Astrocyte (in vitro differentiated cells and primary cell): Measurements from ENCODE around the gene VAMP1. TPM values are rescaled to one million over a fixed set of nuclear protein-coding genes. Genes with fewer than 3 reads are reported as not detected.

Source experiments
- DNase-seq: peaks from one replicate; pipeline ENCODE4 v3.0.0-alpha.2; 2010; ENCODE audit warnings: low read depth
- FAIRE-seq: peaks from 2 replicates; lab custom pipeline; 2011; peaks lifted over from hg19 to GRCh38; lab: Jason Lieb, UNC
- H2AFZ ChIP-seq: 2 replicates; pipeline ENCODE4 v1.6.0; 2012; ENCODE audit warnings: low read depth, low read length, inconsistent platforms
- H3K27ac ChIP-seq: 2 replicates; pipeline ENCODE4 v1.5.1; 2011; ENCODE audit warnings: low read depth, low read length, inconsistent platforms
- H3K27me3 ChIP-seq: 2 replicates; pipeline ENCODE4 v1.6.0; 2011; ENCODE audit warnings: low read length, inconsistent platforms; ENCODE audit not compliant: insufficient read depth
- H3K36me3 ChIP-seq: 2 replicates; pipeline ENCODE4 v1.5.1; 2011; ENCODE audit warnings: low read length, inconsistent platforms; ENCODE audit not compliant: insufficient read depth
- H3K4me1 ChIP-seq: 2 replicates; pipeline ENCODE4 v1.5.1; 2011; ENCODE audit warnings: low read length, inconsistent platforms; ENCODE audit not compliant: insufficient read depth
- H3K4me2 ChIP-seq: 2 replicates; pipeline ENCODE4 v1.6.0; 2012; ENCODE audit warnings: low read length, inconsistent platforms
- H3K4me3 ChIP-seq: 2 replicates; pipeline ENCODE4 v1.5.1; 2011; ENCODE audit warnings: low read depth, mild to moderate bottlenecking, low read length, inconsistent platforms; ENCODE audit not compliant: insufficient read depth
- H3K79me2 ChIP-seq: 2 replicates; pipeline ENCODE4 v1.6.0; 2012; ENCODE audit warnings: mild to moderate bottlenecking, low read length, inconsistent platforms; ENCODE audit not compliant: insufficient read depth
- H3K9ac ChIP-seq: 2 replicates; pipeline ENCODE4 v1.6.0; 2012; ENCODE audit warnings: mild to moderate bottlenecking, low read length, inconsistent platforms
- H3K9me3 ChIP-seq: 2 replicates; pipeline ENCODE4 v1.5.1; 2012; ENCODE audit warnings: low read depth, mild to moderate bottlenecking, low read length, inconsistent platforms; ENCODE audit not compliant: insufficient read depth
- H4K20me1 ChIP-seq: 2 replicates; pipeline ENCODE4 v1.6.0; 2012; ENCODE audit warnings: low read length, inconsistent platforms; ENCODE audit not compliant: insufficient read depth
- H3K27ac Mint-ChIP-seq: one replicate; pipeline ENCODE4 v1.8.0; 2021; ENCODE audit warnings: mild to moderate bottlenecking, mixed read lengths; ENCODE audit not compliant: unreplicated experiment
- H3K27me3 Mint-ChIP-seq: one replicate; pipeline ENCODE4 v1.8.0; 2021; ENCODE audit warnings: low read depth, mixed read lengths; ENCODE audit not compliant: unreplicated experiment
- H3K36me3 Mint-ChIP-seq: one replicate; pipeline ENCODE4 v1.8.0; 2021; ENCODE audit warnings: low read depth, mixed read lengths; ENCODE audit not compliant: unreplicated experiment
- H3K4me1 Mint-ChIP-seq: one replicate; pipeline ENCODE4 v1.8.0; 2021; ENCODE audit warnings: low read depth, mixed read lengths; ENCODE audit not compliant: unreplicated experiment
- H3K4me3 Mint-ChIP-seq: one replicate; pipeline ENCODE4 v1.8.0; 2021; ENCODE audit warnings: mild to moderate bottlenecking, moderate library complexity, mixed read lengths; ENCODE audit not compliant: unreplicated experiment
- H3K9me3 Mint-ChIP-seq: one replicate; pipeline ENCODE4 v1.8.0; 2021; ENCODE audit warnings: mild to moderate bottlenecking, mixed read lengths; ENCODE audit not compliant: unreplicated experiment
- CTCF ChIP-seq: IDR thresholded peaks from 2 replicates; pipeline ENCODE4 v1.5.1; 2011; ENCODE audit warnings: low read depth, mild to moderate bottlenecking, inconsistent platforms, low read length, moderate library complexity; ENCODE audit not compliant: insufficient read depth
- EZH2 ChIP-seq: IDR thresholded peaks from 2 replicates; pipeline ENCODE4 v1.6.1; 2012; ENCODE audit warnings: mild to moderate bottlenecking, low read length, inconsistent platforms; ENCODE audit not compliant: insufficient read depth
- total RNA-seq: library from RNA; stranded (reverse); gene quantifications from 2 replicates; pipeline ENCODE4 v1.2.1, GENCODE V29; 2021

The VAMP1 gene
- total RNA-seq, 1 donor from 2014 or later = 23.1 TPM

DNA sequence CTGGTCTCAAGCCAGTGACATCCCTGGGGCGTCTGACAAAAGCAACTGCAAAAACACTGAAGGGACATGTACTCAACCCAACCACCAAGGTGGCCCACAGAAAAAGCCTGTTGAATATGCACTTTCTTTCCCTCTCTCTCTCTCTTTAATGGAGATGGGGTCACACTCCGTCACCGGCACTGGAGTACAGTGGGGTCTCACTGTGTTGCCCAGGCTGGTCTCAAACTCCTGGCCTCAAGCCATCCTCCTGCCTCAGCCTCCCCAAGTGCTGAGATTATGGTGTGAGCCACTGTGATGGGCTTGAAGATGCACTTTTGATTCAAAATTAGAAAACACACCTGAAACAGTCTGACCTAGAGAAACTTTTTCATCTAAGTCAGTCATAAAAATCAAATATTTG, 32.9 kb downstream of the VAMP1 start:
- no peaks in the 10 kb centered on the region for H3K79me2 ChIP-seq
- Mint-ChIP-seq H3K27me3 (peaks cover 10% of the 10 kb centered on the region), H3K4me1 (no peaks in the 10 kb centered on the region), H3K27ac (no peak overlapping the region), H3K9me3 (no peaks in the 10 kb centered on the region), H3K4me3 (no peak overlapping the region), H3K36me3 (peaks cover 5% of the 10 kb centered on the region)
- H3K4me2 ChIP-seq = no peak overlapping the region
- no peak overlapping the region for H3K9ac ChIP-seq
- no peak for FAIRE-seq
- no peaks in the 10 kb centered on the region for H3K36me3 ChIP-seq
- H2AFZ ChIP-seq = no peak overlapping the region
- no peaks in the 10 kb centered on the region for H3K4me1 ChIP-seq
- no peaks in the 10 kb centered on the region for H3K9me3 ChIP-seq
- H4K20me1 ChIP-seq = no peaks in the 10 kb centered on the region
- TF ChIP-seq CTCF (no peak), EZH2 (no peak)
- H3K4me3 ChIP-seq = no peak overlapping the region
- no peak for DNase-seq
- no peaks in the 10 kb centered on the region for H3K27me3 ChIP-seq
- no peak overlapping the region for H3K27ac ChIP-seq

- Mint-ChIP-seq H3K27me3 (peaks cover 3% of the 10 kb centered on the region), H3K4me1 (peaks cover 5% of the 10 kb centered on the region), H3K36me3 (peaks cover 5% of the 10 kb centered on the region), H3K4me3 (no peak overlapping the region), H3K27ac (no peak overlapping the region), H3K9me3 (no peaks in the 10 kb centered on the region)
- Histone ChIP-seq H2AFZ (no peak overlapping the region), H3K79me2 (no peaks in the 10 kb centered on the region), H3K4me3 (no peak overlapping the region), H3K9me3 (no peaks in the 10 kb centered on the region), H3K4me1 (peaks cover 2% of the 10 kb centered on the region), H3K36me3 (no peaks in the 10 kb centered on the region), H4K20me1 (no peaks in the 10 kb centered on the region), H3K9ac (no peak overlapping the region), H3K27me3 (no peaks in the 10 kb centered on the region), H3K4me2 (no peak overlapping the region), H3K27ac (no peak overlapping the region)
- TF ChIP-seq EZH2 = no peak
- FAIRE-seq (no peak), DNase-seq (no peak)
Measured at GRCh38 chr12:6435961-6436715, 34.3 kb downstream of the VAMP1 start.

- no peak overlapping the region for H3K27ac Mint-ChIP-seq
- no peaks in the 10 kb centered on the region for H3K36me3 ChIP-seq
- no peaks in the 10 kb centered on the region for H3K9me3 Mint-ChIP-seq
Measured at GRCh38 chr12:6434205-6435140, 36.0 kb downstream of the VAMP1 start.

More at GRCh38 chr12:6434205-6435140, 36.0 kb downstream of the VAMP1 start:
- no peak overlapping the region for H3K9ac ChIP-seq
- DNase-seq = no peak
- no peak overlapping the region for H3K27ac ChIP-seq
- peaks cover 14% of the 10 kb centered on the region for H3K4me1 ChIP-seq
- FAIRE-seq = no peak
- no peak overlapping the region for H3K4me2 ChIP-seq
- H3K79me2 ChIP-seq = no peaks in the 10 kb centered on the region
- no peaks in the 10 kb centered on the region for H4K20me1 ChIP-seq
- Mint-ChIP-seq H3K27me3 (peaks cover 2% of the 10 kb centered on the region), H3K4me3 (no peak overlapping the region), H3K4me1 (peaks cover 14% of the 10 kb centered on the region), H3K36me3 (peaks cover 5% of the 10 kb centered on the region)
- no peak overlapping the region for H3K4me3 ChIP-seq
- TF ChIP-seq EZH2 (no peak), CTCF (no peak)
- H3K27me3 ChIP-seq = no peaks in the 10 kb centered on the region
- H2AFZ ChIP-seq = no peak overlapping the region
- no peaks in the 10 kb centered on the region for H3K9me3 ChIP-seq
